WTC11 (cell line): ENCODE results near the gene SPOPL.

Experiments
- TF ChIP-seq, protein P1 (sequence below): fragments of 200-600 bp; IDR thresholded peaks from 2 replicates; pipeline ENCODE4 v1.8.0; 2022; ENCODE audit warnings: antibody characterized with exemption
- TF ChIP-seq, protein P2 (sequence below): sonication (generic); formaldehyde crosslinking; IDR thresholded peaks from 2 replicates; pipeline ENCODE4 v1.8.0; 2022; ENCODE audit warnings: mild to moderate bottlenecking, missing genetic modification reagents
- TF ChIP-seq, protein P3 (sequence below): sonication (generic); formaldehyde crosslinking; IDR thresholded peaks from 2 replicates; pipeline ENCODE4 v1.8.1; 2023; ENCODE audit warnings: mild to moderate bottlenecking, missing genetic modification reagents, moderate library complexity

GRCh38 chr2:138615257-138615656, 113.7 kb downstream of the SPOPL start:
- TF ChIP-seq, protein P1, sequence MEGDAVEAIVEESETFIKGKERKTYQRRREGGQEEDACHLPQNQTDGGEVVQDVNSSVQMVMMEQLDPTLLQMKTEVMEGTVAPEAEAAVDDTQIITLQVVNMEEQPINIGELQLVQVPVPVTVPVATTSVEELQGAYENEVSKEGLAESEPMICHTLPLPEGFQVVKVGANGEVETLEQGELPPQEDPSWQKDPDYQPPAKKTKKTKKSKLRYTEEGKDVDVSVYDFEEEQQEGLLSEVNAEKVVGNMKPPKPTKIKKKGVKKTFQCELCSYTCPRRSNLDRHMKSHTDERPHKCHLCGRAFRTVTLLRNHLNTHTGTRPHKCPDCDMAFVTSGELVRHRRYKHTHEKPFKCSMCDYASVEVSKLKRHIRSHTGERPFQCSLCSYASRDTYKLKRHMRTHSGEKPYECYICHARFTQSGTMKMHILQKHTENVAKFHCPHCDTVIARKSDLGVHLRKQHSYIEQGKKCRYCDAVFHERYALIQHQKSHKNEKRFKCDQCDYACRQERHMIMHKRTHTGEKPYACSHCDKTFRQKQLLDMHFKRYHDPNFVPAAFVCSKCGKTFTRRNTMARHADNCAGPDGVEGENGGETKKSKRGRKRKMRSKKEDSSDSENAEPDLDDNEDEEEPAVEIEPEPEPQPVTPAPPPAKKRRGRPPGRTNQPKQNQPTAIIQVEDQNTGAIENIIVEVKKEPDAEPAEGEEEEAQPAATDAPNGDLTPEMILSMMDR, result no peak
- TF ChIP-seq, protein P2, sequence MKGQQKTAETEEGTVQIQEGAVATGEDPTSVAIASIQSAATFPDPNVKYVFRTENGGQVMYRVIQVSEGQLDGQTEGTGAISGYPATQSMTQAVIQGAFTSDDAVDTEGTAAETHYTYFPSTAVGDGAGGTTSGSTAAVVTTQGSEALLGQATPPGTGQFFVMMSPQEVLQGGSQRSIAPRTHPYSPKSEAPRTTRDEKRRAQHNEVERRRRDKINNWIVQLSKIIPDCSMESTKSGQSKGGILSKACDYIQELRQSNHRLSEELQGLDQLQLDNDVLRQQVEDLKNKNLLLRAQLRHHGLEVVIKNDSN (CRISPR knock-in tag), result no peak
- TF ChIP-seq, protein P3, sequence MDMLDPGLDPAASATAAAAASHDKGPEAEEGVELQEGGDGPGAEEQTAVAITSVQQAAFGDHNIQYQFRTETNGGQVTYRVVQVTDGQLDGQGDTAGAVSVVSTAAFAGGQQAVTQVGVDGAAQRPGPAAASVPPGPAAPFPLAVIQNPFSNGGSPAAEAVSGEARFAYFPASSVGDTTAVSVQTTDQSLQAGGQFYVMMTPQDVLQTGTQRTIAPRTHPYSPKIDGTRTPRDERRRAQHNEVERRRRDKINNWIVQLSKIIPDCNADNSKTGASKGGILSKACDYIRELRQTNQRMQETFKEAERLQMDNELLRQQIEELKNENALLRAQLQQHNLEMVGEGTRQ (CRISPR knock-in tag), result no peak
